Neuronal stem cell (in vitro differentiated cells): ENCODE results near the gene BABAM2.

Source experiments
- DNase-seq: peaks from one replicate; pipeline ENCODE4 v3.0.0-alpha.2; 2013; ENCODE audit warnings: low spot score
- H2AFZ ChIP-seq: one replicate; pipeline ENCODE4 v1.6.1; 2013; ENCODE audit warnings: mild to moderate bottlenecking, low read length, inconsistent platforms
- H2AK5ac ChIP-seq: 2 replicates; pipeline ENCODE4 v1.6.1; 2013; ENCODE audit warnings: low read depth, mild to moderate bottlenecking, inconsistent platforms, low read length, moderate library complexity, mixed read lengths
- H2BK120ac ChIP-seq: 2 replicates; pipeline ENCODE4 v1.6.1; 2013; ENCODE audit warnings: low read depth, mild to moderate bottlenecking, inconsistent platforms, low read length, moderate library complexity, mixed read lengths
- H2BK12ac ChIP-seq: one replicate; pipeline ENCODE4 v1.6.1; 2013; ENCODE audit warnings: low read length, inconsistent platforms
- H2BK15ac ChIP-seq: 2 replicates; pipeline ENCODE4 v1.6.1; 2013; ENCODE audit warnings: mild to moderate bottlenecking, low read length, inconsistent platforms, mixed read lengths
- H2BK5ac ChIP-seq: one replicate; pipeline ENCODE4 v1.6.1; 2013; ENCODE audit warnings: inconsistent platforms, mild to moderate bottlenecking, low read length, moderate library complexity
- H3K14ac ChIP-seq: one replicate; pipeline ENCODE4 v1.6.1; 2013; ENCODE audit warnings: low read length, inconsistent platforms
- H3K18ac ChIP-seq: 2 replicates; pipeline ENCODE4 v1.6.1; 2013; ENCODE audit warnings: low read length, inconsistent platforms
- H3K23ac ChIP-seq: 2 replicates; pipeline ENCODE4 v1.6.1; 2013; ENCODE audit warnings: low read depth, mild to moderate bottlenecking, mixed read lengths, low read length, inconsistent platforms; ENCODE audit not compliant: poor library complexity
- H3K27ac ChIP-seq: replicated peaks from 3 replicates; pipeline ENCODE4 v1.5.1; 2013; ENCODE audit warnings: low read length, inconsistent platforms
- H3K27me3 ChIP-seq, 3 experiments: 2 replicates each; pipeline ENCODE4 v1.6.1; 2013; ENCODE audit warnings: low read length in 3 of 3, mild to moderate bottlenecking in 2 of 3, inconsistent platforms in 1 of 3, low read depth in 1 of 3, mixed read lengths in 1 of 3, moderate library complexity in 1 of 3; ENCODE audit not compliant: control insufficient read depth in 3 of 3, insufficient read depth in 3 of 3
- H3K36me3 ChIP-seq, 2 donors: replicated peaks in 1 of 2; 2 replicates each; pipeline ENCODE4 v1.6.1; 2013; ENCODE audit warnings: low read length in 2 of 2; ENCODE audit not compliant: control insufficient read depth in 2 of 2, insufficient read depth in 2 of 2
- H3K4ac ChIP-seq: 2 replicates; pipeline ENCODE4 v1.6.1; 2013; ENCODE audit warnings: inconsistent platforms, mild to moderate bottlenecking, low read length, moderate library complexity
- H3K4me1 ChIP-seq, 2 donors: 1 replicate in 1 of 2; 2 replicates in 1 of 2; pipeline ENCODE4 v1.6.1; 2013; ENCODE audit warnings: low read length in 2 of 2, low read depth in 1 of 2; ENCODE audit not compliant: control insufficient read depth in 2 of 2, insufficient read depth in 1 of 2
- H3K4me2 ChIP-seq: one replicate; pipeline ENCODE4 v1.6.1; 2013; ENCODE audit warnings: mild to moderate bottlenecking, low read length, inconsistent platforms; ENCODE audit not compliant: insufficient read depth, poor library complexity, severe bottlenecking
- H3K4me3 ChIP-seq, 2 donors: 2 replicates each; pipeline ENCODE4 v1.5.1; 2013; ENCODE audit warnings: low read length in 2 of 2, mild to moderate bottlenecking in 2 of 2, inconsistent platforms in 1 of 2, moderate library complexity in 1 of 2
- H3K79me1 ChIP-seq: one replicate; pipeline ENCODE4 v1.6.1; 2013; ENCODE audit warnings: low read depth, mild to moderate bottlenecking, inconsistent platforms, low read length, moderate library complexity
- H3K9ac ChIP-seq: one replicate; pipeline ENCODE4 v1.6.1; 2013; ENCODE audit warnings: mild to moderate bottlenecking, low read depth, low read length, inconsistent platforms; ENCODE audit not compliant: poor library complexity
- H3K9me3 ChIP-seq, 2 donors: replicated peaks in 1 of 2; 2 replicates each; pipeline versions ENCODE3 to v1.6.1; 2013; ENCODE audit warnings: low read length in 2 of 2, mild to moderate bottlenecking in 2 of 2, inconsistent platforms in 1 of 2, low read depth in 1 of 2, mixed read lengths in 1 of 2, moderate library complexity in 1 of 2; ENCODE audit not compliant: control insufficient read depth in 2 of 2, insufficient read depth in 1 of 2
- H4K8ac ChIP-seq: one replicate; pipeline ENCODE4 v1.6.1; 2013; ENCODE audit warnings: low read depth, mild to moderate bottlenecking, inconsistent platforms, low read length, moderate library complexity
- H4K91ac ChIP-seq: one replicate; pipeline ENCODE4 v1.6.1; 2013; ENCODE audit warnings: low read length, low read depth, mild to moderate bottlenecking, inconsistent platforms; ENCODE audit not compliant: poor library complexity
- WGBS, 2 donors: extraction: QIAGEN DNeasy Blood & Tissue Kit; methylation state at CpG; one replicate each; pipeline ENCODE4 v1.1.7; 2013; ENCODE audit warnings: missing lambda C conversion rate in 2 of 2, mixed read lengths in 1 of 2; ENCODE audit not compliant: insufficient read length in 2 of 2, insufficient replicate concordance in 1 of 2; ENCODE audit errors: extremely low coverage in 2 of 2; 5-methylcytosine and 5-hydroxymethylcytosine counted together

BABAM2 gene

DNA sequence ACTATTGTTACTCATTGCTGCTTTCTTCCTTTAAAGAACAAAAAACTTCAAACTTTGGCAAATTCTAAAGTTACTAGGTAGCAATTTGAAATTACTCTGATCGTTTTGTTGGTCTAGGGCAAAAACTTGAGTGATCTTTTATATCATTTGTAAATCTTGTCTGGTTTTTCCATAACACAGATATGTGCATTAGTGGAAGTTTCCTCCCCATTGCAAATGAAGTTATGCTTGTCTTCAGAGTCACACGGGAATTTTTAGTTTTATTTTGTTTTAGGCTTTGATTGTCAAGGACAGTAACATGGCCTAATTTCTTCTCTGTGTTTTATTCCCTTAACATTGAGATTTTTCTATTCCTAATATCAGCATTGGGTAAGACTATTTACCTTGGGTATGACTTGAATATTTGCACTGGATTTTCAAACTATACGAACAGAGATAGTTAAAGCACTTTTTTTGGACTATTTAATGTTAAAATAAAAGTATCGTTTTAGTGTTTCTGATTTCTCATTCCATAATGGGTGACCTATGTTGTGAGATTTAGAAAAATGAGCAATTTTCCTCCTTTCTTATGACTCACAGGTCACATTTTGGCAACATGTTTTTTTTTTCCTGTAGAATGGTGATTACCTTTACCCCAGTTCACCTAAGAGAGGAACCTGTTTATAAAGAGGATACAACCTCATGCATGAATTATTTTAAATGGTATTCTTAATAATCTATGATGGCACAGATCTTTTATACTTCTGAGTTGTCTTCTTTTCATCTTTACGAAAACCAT, 65.0 kb downstream of the BABAM2 start:
- no peak overlapping the region for H2AFZ ChIP-seq
- no peak overlapping the region for H2BK15ac ChIP-seq
- peaks cover 6 to 32% of the 10 kb centered on the region in 2 donors for H3K4me1 ChIP-seq
- H4K91ac ChIP-seq: no peak overlapping the region
- no peak overlapping the region for H3K23ac ChIP-seq
- no peak overlapping the region for H2BK12ac ChIP-seq
- H3K79me1 ChIP-seq: no peaks in the 10 kb centered on the region
- H3K36me3 ChIP-seq: no peaks in the 10 kb centered on the region
- no peak for DNase-seq
- H2AK5ac ChIP-seq: no peak overlapping the region
- no peak overlapping the region for H3K27ac ChIP-seq
- H4K8ac ChIP-seq: no peak overlapping the region
- WGBS, 2 donors: no CpG with 5 or more reads among the region's 5 CpGs
- no peak overlapping the region for H3K4me2 ChIP-seq
- no peaks in the 10 kb centered on the region for H3K27me3 ChIP-seq
- no peak overlapping the region for H3K9ac ChIP-seq
- no peak overlapping the region for H2BK120ac ChIP-seq
- H3K18ac ChIP-seq: no peak overlapping the region
- peaks cover 0 to 6% of the 10 kb centered on the region in 2 donors for H3K9me3 ChIP-seq
- no peak overlapping the region for H3K4ac ChIP-seq
- H2BK5ac ChIP-seq: no peak overlapping the region
- H3K14ac ChIP-seq: no peak overlapping the region
- H3K4me3 ChIP-seq: no peak overlapping the region

DNA sequence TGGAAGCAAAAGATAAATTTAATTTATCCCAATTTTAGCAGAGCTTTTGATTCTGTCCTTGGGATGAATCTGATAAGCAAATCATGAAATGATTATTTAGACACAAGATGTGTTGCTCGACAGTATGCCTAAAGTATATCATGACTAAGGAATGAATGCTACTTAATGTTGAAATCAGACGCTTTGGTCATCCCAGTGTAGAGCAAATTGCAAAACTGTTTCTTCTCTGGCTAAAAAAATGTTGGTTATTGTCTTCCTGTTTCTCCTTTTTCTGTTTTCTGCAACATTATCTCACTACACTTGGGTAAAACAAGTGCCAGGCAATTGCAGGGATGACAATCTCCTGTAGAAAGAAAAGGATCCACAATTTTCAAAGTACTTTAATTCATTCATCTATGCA, 66.4 kb downstream of the BABAM2 start:
- no peak overlapping the region for H4K91ac ChIP-seq
- no peak overlapping the region for H3K9ac ChIP-seq
- no peak overlapping the region for H2AFZ ChIP-seq
- WGBS, 2 donors: no CpG with 5 or more reads among the region's 2 CpGs
- H3K36me3 ChIP-seq: no peaks in the 10 kb centered on the region
- no peak overlapping the region for H3K27ac ChIP-seq
- peaks cover 0 to 4% of the 10 kb centered on the region in 2 donors for H3K9me3 ChIP-seq
- no peaks in the 10 kb centered on the region for H3K27me3 ChIP-seq
- no peak overlapping the region for H3K4me3 ChIP-seq
- DNase-seq: no peak
- H3K79me1 ChIP-seq: no peaks in the 10 kb centered on the region
- H3K23ac ChIP-seq: no peak overlapping the region
- H2BK5ac ChIP-seq: no peak overlapping the region
- no peak overlapping the region for H2BK12ac ChIP-seq
- no peak overlapping the region for H3K18ac ChIP-seq
- no peak overlapping the region for H2AK5ac ChIP-seq
- no peak overlapping the region for H2BK120ac ChIP-seq
- no peak overlapping the region for H3K14ac ChIP-seq
- no peak overlapping the region for H3K4me2 ChIP-seq
- H2BK15ac ChIP-seq: no peak overlapping the region
- no peak overlapping the region for H4K8ac ChIP-seq
- peaks cover 6 to 38% of the 10 kb centered on the region in 2 donors for H3K4me1 ChIP-seq
- no peak overlapping the region for H3K4ac ChIP-seq

- Histone ChIP-seq H3K27ac (peak overlapping the region; percentile 37), H2BK12ac (no peak overlapping the region), H4K91ac (no peak overlapping the region), H4K8ac (no peak overlapping the region), H2AFZ (no peak overlapping the region), H2BK15ac (no peak overlapping the region), H2BK5ac (no peak overlapping the region), H3K79me1 (no peaks in the 10 kb centered on the region), H3K23ac (no peak overlapping the region), H2BK120ac (no peak overlapping the region), H3K14ac (no peak overlapping the region), H3K9ac (no peak overlapping the region), H3K18ac (no peak overlapping the region), H3K4me3 (no peak overlapping the region), H3K4ac (no peak overlapping the region), H3K4me1 (peaks cover 6 to 38% of the 10 kb centered on the region in 2 donors), H3K36me3 (no peaks in the 10 kb centered on the region), H3K27me3 (no peaks in the 10 kb centered on the region), H3K9me3 (peaks cover 0 to under 1% of the 10 kb centered on the region in 2 donors), H3K4me2 (no peak overlapping the region), H2AK5ac (no peak overlapping the region)
- no peak for DNase-seq
- no CpG with 5 or more reads among the region's 2 CpGs for WGBS, 2 donors
Observed at GRCh38 chr2:27958711-27959378, 68.3 kb downstream of the BABAM2 start.

- no peak overlapping the region for H2BK12ac ChIP-seq
- H2BK15ac ChIP-seq: no peak overlapping the region
- peaks cover 0 to 2% of the 10 kb centered on the region in 2 donors for H3K9me3 ChIP-seq
- no peak overlapping the region for H3K23ac ChIP-seq
- H2AFZ ChIP-seq: peak overlapping the region; percentile 27
- no peak overlapping the region for H3K18ac ChIP-seq
- H3K9ac ChIP-seq: no peak overlapping the region
- WGBS, 2 donors: no CpG with 5 or more reads among the region's 4 CpGs
- H3K4me1 ChIP-seq: peaks cover 6 to 35% of the 10 kb centered on the region in 2 donors
- no peaks in the 10 kb centered on the region for H3K27me3 ChIP-seq
- no peak overlapping the region for H2BK5ac ChIP-seq
- H4K8ac ChIP-seq: no peak overlapping the region
- H3K27ac ChIP-seq: no peak overlapping the region
- no peak overlapping the region for H3K4me2 ChIP-seq
- no peaks in the 10 kb centered on the region for H3K36me3 ChIP-seq
- no peak overlapping the region for H2AK5ac ChIP-seq
- H3K4ac ChIP-seq: no peak overlapping the region
- no peak overlapping the region for H3K14ac ChIP-seq
- no peak for DNase-seq
- no peaks in the 10 kb centered on the region for H3K79me1 ChIP-seq
- no peak overlapping the region for H3K4me3 ChIP-seq
- H2BK120ac ChIP-seq: no peak overlapping the region
- no peak overlapping the region for H4K91ac ChIP-seq
Observed at GRCh38 chr2:27959496-27959895, 69.0 kb downstream of the BABAM2 start.
